Activated CD8-positive, alpha-beta memory T cell treated with anti-CD3 and anti-CD28 coated beads for 48 hours (primary cell): ENCODE data around the gene OTUD5.

Experiments used
- DNase-seq, 3 experiments: peaks; one replicate each; pipeline ENCODE4 v3.0.0-alpha.2; 2020; ENCODE audit warnings: low read depth in 2 of 3, low spot score in 2 of 3

The OTUD5 gene

DNA sequence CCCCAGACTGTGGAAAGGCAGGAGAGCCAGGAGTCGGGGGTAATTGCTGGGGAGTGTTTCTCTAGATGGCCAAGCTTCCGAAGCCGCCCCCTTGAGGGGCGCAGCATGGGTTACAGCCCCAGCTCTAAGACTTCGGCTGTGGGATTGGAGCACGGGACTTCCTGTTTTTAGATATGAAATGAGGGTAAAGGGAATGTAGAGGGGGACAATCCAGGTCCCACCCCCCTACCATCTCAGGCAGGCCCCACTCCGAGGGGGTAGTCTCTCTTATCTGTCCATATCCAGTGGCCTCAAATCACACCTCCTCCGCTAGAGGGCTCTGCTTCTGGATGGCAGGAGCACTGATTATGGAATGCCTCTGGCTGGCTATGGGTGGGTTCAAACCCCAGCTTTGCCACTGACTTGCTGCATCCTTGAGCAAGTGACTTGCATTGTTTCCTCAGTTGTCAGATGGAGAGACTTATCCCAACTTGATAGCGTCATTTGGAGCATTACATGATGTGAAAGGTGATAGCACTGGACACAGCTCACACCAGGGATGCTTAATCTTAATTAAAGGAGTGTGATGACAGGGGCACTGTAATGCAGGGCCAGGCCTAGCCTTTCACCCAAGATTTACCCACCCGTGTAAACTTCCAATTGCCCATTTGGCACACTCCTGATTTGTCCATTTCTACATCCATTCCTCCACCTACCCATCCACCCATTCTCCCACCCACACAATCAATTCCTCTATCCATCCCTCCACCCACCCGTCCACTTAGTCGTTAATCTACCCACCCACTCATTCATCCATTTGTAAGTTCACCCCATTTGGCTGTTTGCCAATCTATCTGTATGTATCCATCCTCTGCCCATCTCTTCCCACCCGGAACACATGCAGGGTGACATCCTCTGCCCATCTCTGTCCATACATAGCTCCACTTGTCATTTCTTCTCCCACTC is 15.1 kb upstream of the OTUD5 start:
- no peak for DNase-seq

DNA sequence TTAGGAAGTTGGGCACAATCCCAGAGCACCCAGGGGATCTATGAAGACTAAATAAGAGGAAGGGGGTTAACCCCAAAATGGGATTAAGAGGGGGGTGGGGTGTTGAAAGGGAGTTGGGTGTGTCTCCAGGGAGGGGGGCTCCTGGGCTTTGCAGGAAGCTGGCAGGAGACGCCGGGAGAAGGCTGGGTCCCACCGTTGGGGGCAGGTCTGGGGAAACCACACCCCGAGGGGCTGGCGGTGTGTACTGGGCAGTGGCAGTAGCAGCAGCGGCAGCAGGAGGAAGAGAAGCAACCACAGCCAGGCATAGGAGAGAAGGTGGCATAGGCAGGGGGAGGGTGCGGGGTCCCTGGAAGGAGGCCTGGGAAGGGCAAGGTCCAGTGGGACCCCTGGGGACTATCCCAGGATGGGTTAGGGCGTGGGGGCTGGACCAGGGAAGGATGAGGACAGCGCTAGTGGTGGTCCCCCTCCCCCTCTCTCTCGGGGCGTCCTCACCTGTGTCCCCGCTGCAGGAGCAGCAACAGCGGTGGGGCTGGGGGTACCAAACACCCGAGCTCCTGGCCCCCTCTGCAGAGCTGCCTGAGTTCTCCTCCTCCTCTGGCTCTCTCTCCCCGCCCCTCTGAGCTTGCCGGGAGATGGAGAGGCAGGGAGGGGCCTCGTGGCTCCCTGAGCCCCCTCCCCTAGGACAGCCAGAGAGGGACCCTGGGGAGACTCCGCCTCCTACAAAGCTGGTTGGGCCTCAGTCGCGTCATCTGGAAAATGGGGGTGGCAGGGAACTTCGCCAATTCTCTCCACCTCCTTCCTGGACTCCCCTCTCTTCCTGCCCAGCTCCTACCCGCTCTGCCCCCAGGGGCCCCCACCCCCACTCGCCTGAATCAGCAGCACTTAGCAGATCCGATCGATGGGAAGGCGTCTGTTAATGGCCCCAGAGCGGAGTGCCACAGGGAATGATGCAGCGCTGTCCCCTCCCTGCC is 14.1 kb upstream of the OTUD5 start, which contains the start of gene KCND1:
KCND1 (minus strand) TSS at position 596 of the 971 bp plus-strand sequence. CDS start 1,573 bp downstream, outside the sequence.
- DNase-seq: no peak

DNA sequence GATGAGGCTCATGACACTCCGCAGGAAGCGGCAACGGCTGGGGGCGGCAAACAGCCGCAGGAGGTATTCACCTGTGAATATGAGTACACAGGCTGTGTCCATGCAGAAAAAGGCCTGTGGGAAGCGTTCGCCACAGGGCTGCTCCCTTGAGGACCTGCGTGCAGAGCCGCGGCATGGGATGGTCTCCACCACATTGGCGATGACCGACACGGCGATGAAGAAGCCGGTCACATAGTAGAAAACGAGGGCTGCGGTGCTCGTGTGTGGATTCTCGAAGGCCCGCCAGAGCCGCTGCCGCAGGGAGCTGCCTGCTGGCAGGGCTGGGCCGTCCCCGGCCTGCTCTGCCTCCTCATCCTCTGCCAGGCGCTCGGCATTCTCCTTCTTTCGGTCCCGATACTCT is 12.1 kb upstream of the OTUD5 start:
- no peak for DNase-seq

DNA sequence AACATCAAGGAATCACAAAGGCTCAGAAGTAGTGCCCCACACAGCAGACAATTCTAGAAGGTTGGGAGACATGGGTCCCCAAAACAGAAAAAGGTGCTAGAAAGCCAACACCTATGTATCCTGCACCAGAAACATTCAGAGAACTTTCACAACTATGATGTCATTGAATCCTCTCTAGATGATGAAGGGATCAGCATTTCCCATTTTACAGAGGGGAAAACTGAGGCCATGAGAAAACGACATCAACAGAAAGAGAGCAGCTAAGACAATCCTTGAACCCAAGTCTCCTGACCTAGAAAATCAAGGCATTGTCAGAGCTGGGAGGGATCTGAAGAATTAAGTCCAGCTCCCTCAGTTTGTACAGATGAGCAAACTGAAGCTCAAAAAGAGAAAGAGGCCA is 11.0 kb upstream of the OTUD5 start:
- no peak for DNase-seq

DNA sequence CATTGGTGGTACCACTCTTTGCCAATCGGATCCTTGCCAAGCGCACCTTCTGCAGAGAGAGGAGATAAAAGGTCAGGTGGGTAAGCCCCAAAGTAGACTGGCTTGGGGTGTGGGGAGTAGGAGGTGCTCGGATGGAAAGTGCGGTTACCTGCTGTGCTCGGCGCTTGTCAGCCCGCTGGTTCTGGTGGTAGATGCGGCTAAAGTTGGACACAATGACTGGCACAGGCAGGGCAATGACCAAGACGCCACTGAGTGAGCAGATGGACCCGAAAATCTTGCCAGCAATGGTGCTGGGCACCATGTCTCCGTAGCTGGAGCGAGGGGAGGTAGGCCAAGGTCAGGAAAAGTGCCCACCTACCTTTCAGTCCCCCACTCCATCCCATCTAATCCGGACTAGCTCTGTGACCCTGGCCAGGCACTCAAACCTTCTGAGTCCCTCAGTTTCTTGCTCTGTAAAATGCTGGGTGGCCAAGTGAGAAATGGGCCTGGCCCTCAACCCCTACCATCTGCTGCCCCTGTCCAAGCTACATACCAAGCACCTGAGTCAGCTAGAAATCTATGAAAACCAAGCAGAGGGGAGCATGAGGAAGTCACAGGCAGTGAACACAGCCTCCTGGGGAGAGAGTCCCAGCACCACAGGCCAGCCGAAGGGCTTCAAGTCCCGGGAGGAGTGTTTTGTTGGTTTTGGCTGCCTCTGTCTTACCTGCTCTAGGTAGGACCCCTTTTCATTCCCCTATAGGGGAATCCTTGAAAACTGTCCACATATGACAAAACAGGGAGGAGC is 9.6 kb upstream of the OTUD5 start:
- no peak for DNase-seq

DNA sequence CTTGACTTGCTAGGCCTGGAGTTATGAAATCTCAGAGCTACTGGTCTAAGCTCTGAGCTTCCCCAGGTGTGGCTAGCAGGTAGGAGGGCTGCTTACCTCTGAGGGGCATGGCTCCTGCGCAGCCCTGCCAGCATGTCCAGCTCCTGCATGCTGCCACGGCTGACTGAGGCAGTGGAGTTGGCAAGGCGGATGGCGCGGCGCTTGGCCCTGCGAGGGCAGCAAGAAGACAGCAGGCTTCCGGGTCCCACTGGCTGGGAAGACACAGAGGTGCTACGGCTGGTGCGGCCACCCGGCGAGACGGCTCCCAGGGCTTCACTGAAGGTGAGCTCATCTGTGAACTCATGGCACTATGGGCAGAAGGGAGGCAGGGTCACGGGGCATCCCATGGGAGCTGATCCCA is 8.6 kb upstream of the OTUD5 start:
- DNase-seq: no peak

DNA sequence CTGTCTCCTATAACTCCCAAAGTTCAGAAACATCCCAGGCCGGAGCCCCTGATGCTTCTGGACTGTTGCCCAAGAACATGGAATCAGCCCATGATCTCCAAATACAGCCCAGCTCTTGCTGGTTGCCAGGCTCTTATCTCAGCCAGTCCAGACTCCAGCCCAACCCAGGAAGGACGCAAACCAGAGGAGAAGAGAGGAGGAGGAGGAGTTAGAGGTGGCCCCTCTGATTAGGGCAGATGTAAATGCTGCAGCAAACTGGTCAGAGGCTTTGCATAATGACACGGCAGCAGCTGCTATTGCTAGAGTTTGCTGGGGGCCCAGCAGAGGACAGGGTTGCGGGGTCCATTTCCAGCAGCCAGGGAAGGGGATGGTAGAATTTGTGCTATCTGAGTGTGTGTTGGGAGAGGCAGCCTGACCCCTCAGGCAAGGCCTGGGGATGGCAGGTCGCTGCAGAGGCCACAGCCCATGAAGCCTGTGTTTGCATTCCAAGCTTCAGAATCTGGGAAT is 4.2 kb upstream of the OTUD5 start:
- no peak for DNase-seq

DNA sequence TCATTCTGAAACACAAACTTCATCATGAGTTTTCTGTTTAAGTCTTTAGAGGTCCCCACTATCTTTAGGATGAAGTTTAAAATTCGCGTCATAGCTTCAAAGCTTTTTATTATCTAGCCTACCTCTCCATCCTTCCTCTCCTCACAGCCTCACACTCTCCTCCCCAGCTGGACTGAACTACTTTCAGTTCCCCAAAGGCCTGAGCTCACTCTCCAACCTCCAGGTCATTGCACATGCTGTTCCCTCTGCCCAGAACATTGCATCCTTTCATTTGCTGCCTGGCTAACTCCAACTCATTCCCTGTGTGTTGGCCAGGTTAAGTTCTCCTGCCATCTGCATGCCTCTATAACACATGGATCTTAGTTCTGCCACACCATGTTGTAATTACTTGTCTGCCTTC is 2.9 kb upstream of the OTUD5 start:
- no peak for DNase-seq

DNA sequence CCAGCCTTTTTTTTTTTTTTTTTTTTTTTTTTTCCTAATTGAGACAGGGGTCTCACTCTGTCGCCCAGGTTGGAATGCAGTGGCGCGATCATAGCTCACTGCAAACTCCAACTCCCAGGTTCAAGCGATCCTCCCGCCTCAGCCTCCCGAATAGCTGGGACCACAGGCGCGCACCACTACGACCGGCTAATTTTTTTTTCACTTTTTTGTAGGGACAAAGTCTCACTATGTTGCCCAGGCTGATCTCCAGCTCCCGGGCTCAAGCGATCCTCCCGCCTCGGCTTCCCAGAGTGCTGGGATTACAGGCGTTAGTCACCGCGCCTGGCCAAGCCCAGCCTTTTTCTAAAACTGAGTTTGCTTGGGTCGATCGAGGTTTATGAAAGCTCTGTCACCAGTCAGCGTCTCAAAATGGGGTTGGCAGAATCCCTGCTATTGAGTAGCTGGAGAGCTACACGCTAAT is 1.3 kb upstream of the OTUD5 start:
- DNase-seq: no peak

DNA sequence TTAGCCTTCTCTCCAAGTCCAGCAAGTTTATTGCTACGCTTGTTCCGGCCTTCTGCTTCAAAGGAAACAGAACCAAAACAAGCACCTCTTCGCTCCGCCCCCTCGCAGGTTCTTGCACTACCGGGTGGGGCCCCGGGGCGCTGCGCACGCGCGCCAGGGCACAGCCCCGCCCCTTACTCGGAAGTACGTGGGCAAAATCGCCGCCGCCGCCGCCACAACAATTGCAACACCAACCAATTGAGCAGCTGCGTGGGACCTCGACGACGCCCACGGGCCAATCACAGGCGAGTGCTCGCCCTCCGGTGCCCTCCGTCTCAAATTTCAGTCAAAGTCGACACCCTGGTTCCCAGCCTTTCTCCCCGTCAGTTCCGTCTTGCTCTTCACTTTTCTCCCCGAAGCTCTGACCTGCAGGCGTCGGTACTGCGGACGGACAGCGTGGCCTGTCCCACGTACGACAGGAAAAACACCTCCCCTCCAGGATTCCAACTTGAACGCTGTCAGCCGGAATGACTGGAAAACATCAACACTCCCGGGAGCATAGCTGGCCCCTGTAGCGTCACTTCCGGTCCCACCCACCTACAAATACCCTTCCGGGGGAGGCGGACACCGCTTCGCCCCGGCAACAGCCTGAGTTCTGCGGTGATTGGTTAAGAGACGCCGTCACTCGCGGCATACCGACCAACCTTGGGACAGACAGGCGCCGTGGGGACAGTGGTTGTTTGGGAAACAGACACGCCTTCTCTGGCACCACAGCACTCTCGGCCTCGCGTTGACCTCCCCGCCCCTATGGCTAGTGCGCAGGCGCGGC is 624 bp upstream of the OTUD5 start:
- peak in 2 of 3 experiments; percentile 73 to 84 for DNase-seq

DNA sequence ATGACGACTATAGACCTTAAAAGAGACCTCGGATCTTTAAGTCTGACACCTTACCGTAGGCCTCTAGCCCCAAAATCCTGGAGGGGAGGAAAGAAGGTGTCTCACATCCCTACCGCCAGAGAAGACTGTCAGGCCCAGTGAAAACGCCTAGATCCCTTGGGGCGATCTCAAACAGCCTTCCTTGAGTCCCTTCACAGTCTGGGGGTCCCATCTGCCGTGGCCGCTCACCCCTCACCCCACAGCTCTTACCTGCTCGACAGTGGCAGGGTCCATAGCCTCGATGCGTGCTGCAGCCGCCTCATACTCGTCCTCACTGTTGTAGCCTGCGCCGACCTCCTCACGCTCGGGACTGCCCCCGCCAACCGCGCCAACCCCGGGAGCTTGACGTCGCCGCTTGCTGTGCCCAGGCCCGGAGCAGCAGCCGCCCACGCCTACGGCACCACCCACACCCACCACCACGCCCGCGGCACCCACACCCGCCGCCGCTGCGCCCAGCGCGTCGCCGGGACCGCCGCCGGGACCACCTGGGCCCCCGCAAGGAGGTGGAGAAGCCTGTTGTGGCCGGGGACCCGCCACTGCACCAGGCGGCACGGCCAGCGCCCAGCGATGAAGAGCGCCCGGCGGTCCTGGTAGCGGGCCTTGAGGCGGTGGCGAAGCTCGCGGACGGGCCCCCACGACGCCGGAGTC is 536 bp downstream of the OTUD5 start:
- no peak for DNase-seq

DNA sequence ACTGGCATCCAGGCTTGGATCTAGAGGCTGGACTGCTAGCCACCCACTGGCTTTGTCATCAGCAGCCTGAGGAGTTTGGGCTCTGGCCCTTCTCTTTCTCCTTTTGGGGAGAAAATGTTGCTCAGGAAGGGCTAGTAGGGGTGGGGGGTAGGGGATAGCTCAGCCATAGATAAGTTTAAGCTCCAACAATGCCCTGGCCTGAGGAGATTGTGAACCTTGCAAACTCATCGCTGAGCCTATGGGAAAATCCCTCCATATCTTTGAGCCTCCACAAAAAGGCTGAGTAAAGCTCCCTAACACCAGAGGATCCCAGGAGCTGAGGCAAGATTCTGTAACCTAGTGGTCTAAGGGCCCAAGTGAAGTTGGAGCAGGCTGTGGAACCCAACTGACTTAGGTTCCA is 8.8 kb downstream of the OTUD5 start:
- DNase-seq: no peak

DNA sequence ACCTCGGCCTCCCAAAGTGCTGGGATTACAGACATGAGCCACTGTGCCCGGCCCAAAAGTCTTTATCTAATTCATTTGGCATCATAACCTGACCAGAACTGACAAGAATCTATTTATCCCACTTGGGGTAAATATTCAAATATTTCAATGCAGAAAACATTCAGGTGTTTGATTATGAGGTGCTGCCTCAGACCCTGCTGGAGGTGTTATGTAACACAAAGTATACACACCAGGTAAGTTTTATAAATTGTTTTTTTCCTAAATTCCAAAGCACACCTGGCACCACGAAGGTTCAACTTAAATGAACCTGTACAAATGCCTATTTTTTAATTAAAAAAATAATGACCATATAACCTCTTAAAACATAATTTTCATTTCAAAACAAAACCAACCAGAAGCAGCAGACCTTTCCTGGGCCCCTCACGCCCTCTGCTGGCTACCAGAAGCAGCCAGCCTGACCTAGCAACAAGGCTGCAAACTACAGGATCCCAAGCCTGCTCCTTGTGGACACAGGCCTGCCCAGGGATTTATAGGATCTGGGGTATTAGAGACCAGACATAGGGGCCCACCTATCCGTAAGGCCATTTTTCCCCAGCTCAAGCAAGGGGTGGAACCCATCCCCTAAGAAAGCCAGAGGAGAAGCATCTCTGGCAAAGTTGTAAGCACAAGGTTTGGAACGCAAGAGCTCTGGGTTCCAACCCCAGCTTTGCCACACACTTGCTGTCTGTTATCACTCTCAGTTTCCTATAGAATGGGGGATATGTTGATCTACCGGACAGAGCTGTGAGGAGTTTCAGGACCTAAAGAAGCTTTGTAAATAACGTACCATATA is 11.7 kb downstream of the OTUD5 start:
- no peak for DNase-seq

DNA sequence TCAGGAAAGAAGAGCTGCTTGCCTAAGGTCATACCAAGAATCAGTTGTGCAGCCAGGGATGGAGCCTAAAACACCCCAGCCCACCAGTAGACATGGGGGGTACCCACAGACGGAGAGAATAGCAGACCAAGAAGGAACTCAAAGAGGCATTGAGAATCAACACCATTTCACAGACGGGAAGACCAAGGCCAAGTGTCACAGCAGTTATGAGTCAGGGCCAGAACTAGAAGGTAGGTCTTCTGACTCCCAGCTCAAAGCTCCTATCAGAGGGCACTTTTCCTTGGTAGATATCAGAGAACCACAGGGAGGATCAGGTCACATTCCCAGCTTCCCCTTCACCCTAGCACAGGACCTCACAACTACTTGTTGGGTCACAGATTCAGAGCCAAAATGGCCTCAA is 14.5 kb downstream of the OTUD5 start:
- DNase-seq: no peak

DNA sequence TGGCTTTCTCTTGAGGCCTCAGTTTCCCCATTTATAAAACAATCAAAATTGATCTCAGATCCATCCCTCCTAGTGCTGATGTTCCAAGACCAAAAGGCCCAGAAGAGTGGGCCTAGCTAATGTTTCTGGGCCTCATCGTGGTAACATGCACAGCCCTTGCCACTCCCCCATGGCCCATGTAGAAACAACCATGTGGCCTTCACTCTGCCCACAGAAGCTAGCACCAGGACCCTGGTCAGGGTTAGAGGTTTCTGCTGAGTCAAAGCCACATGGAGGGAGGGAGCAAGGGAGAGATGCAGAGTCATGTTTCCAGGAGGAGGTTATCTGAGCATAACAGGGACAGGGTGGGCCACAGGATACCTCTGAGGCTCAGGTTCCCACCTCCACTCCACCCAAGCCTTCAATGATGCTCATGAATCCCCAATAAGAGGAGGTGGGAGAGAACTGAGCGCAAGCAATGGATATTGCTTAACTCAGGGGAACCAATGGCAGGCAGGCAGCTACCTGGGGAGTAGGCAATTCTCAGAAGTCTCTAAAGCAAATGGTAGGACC is 16.9 kb downstream of the OTUD5 start:
- DNase-seq: no peak

DNA sequence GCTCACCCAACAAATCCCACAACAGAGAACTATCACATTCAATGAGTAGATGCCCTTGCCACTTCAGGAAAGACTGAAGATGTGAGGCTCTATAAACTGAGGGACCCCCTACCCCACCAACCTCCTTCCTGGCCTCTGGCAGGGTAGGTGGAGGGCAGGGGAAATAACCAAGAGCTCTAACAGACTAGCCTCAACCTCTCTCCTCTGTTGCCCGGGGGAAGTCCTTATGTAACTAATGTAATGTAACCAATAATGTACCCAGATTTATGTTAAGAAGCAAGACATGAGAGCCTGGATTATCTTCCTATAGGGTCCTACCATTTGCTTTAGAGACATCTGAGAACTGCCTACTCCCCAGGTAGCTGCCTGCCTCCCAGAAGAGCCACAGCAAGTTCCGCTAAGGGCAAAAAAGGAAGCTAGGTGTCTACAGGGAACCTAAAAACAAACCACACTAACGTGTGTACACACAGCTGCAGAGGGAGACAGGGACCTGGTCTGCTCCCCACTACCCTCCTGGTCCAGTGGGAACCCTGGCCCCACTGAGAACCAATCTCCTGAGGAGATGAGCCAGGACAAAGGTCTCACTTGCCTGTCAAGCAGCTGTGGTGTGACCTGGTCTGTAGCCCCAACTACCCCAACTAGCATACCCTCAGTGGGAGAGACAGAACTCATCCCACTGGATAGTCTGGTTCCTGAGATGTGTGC is 17.7 kb downstream of the OTUD5 start:
- DNase-seq: no peak

DNA sequence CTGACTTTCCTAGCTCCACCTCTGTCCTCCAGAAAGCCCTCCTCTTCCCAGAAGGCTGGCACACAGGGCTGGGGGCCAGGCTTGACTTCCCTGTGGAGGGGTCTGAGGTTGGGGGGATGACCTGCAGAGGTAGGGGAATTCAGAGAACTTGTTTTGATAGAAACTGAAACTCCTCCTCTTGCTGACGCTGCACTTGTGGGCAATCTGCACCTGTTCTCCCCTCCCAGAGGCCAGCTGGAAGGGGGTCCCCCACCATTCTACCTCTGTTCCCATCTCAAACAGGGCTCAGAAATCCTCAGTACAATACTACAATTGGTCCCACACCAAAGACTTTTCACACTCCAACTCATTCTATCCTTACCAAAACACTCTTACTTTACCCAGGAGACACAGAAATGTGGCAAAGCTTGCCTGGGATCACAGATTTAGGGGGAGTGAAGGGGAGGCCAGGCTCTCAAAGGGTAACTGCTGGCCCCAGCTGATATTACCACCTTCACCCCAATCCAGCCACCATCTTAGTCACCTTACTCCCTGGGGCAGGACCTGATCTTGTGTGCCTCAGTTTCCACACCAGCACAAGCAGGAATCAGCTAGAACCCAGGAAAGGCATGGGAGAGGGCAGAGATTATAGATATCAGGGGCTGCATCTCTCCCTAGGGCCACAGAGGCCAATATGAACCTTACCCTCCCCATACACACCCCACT is 18.5 kb downstream of the OTUD5 start:
- DNase-seq: peak in 1 of 3 experiments; percentile 62
